ENCODE measurements around the gene ADAM22. TPM values are rescaled to one million over a fixed set of nuclear protein-coding genes. Genes with fewer than 3 reads are reported as not detected.

ADAM22 gene
- total and polyA plus RNA-seq, 2 experiments from 2014 or later, result 2.7 to 18.7 TPM

GRCh38 chr7:88018501-88018900, 84.5 kb downstream of the ADAM22 start:
- TF ChIP-seq CTCF (conservative IDR thresholded peaks at IDR 0.05; ENCODE audit: low read depth in 2 of 2) (no peak), ZNF331 (CRISPR knock-in tag; IDR thresholded peaks at IDR 0.05; ENCODE audit: low read depth) (no peak), EZH2 (IDR thresholded peaks at IDR 0.05; ENCODE audit: low read depth, unreplicated experiment) (no peak), NANOG (IDR thresholded peaks at IDR 0.05; ENCODE audit: borderline replicate concordance) (no peak), CREB1 (CRISPR knock-in tag; IDR thresholded peaks at IDR 0.05; ENCODE audit: low read depth) (no peak), ETS1 (IDR thresholded peaks at IDR 0.05) (no peak), EZH2phosphoT487 (IDR thresholded peaks at IDR 0.05; ENCODE audit: unreplicated experiment) (no peak), ZNF114 (CRISPR knock-in tag; IDR thresholded peaks at IDR 0.05) (no peak), ZNF462 (CRISPR knock-in tag; IDR thresholded peaks at IDR 0.05) (no peak), REST (IDR thresholded peaks at IDR 0.05; ENCODE audit: unreplicated experiment) (no peak), STAT1 (IDR thresholded peaks at IDR 0.05; ENCODE audit: unreplicated experiment) (no peak), POLR2AphosphoS5 (IDR thresholded peaks at IDR 0.05; ENCODE audit: low read depth) (no peak)
- H3K4me1 Mint-ChIP-seq, result peaks cover 7% of the 10 kb centered on the region; the same call in 2 of the 3 replicates
- H3K27me3 Mint-ChIP-seq (ENCODE audit: insufficient read depth, low read depth, poor library complexity), result peaks cover 5% of the 10 kb centered on the region
- no peaks in the 10 kb centered on the region for H3K9me2 ChIP-seq (ENCODE audit: insufficient read depth)
- H3K36me3 Mint-ChIP-seq (ENCODE audit: low read depth), result no peaks in the 10 kb centered on the region
- no peak overlapping the region for H3K4me3 Mint-ChIP-seq
- no peaks in the 10 kb centered on the region for H4K20me1 ChIP-seq (replicated peaks; ENCODE audit: insufficient read depth)
- no peak overlapping the region for H2AFZ ChIP-seq
- no peaks in the 10 kb centered on the region for H3K79me2 ChIP-seq (replicated peaks; ENCODE audit: insufficient read depth)
- ATAC-seq, result no peak
- no peak overlapping the region for H3K27ac ChIP-seq (ENCODE audit: low read depth)
- H3K27ac Mint-ChIP-seq, result no peak overlapping the region
- H3K27me3 ChIP-seq (ENCODE audit: insufficient read depth), result no peaks in the 10 kb centered on the region
- H3K36me3 ChIP-seq (ENCODE audit: insufficient read depth), result no peaks in the 10 kb centered on the region
- H3K4me2 ChIP-seq, result no peak overlapping the region
- H3K4me3 ChIP-seq, result no peak overlapping the region
- H3F3A ChIP-seq (replicated peaks; ENCODE audit: low read depth), result no peaks in the 10 kb centered on the region
- no peak for DNase-seq (ENCODE audit: low spot score)
- no peaks in the 10 kb centered on the region for H3K9me3 Mint-ChIP-seq
- H3K4me1 ChIP-seq (ENCODE audit: insufficient read depth), result no peaks in the 10 kb centered on the region

Measured in GM23338 (cell line).